ENCODE data around the gene ELP5. TPM values are rescaled to one million over a fixed set of nuclear protein-coding genes. Genes with fewer than 3 reads are reported as not detected.
A peak's percentile ranks its signal among the peaks of the same experiment; 100 is the strongest.

ELP5 gene
- total and polyA plus RNA-seq, 2 donors (not counting 1 experiment from before 2014, with no cell fraction given): 48.0 to 69.9 TPM

DNA sequence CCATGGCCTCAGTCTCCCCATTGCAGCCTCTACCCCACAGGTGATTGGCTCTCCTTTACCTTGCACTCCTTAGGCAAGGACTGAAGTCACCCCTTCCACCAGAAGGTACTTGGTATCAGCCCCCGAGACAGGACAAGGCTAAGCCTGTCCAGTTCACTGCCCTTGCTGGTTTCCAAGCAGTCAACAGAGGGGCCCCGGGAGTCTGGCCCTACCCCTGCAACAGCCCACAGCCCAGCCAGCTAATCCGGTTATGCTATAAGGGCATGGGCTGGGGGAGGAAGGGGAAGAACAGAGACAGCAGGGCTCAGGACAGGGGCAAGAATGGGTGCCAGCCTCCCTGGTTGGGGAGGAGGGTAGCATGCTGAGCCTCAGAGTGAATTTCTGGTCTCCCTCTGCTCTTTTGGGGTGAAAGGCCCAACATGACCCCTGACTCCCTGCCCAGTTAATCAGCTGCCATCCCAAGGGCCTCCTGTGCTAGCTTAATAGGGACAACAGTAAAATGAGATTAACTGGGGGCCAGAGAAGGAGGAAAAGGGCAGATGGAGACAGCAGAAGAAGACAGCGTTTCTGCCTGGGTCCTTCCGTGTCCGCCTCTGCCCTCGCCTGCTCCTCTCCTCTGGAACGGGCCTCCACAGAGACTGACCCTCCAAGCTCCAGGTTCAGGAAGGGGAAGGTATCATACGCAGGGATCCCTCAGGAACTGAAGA, 43.1 kb upstream of the ELP5 start:
- H3K27ac Mint-ChIP-seq: peak overlapping the region; percentile 3

More for the DNA sequence above, 43.1 kb upstream of the ELP5 start:
- Histone ChIP-seq H3K27me3 (replicated peaks in 1 of 4; ENCODE audit: control extremely low read depth in 1 of 4, control insufficient read depth in 3 of 4, insufficient read depth in 4 of 4, low read length in 3 of 4) (peaks cover 0 to 4% (median 0%) of the 10 kb centered on the region in 4 experiments), H3K4me3 (ENCODE audit: control extremely low read depth in 1 of 5, extremely low read depth in 1 of 5, insufficient read depth in 1 of 5, low read depth in 2 of 5, low read length in 4 of 5) (no peak overlapping the region), H3K4me1 (ENCODE audit: control insufficient read depth in 2 of 2, insufficient read depth in 2 of 2, low read length in 2 of 2) (peaks cover 20 to 30% of the 10 kb centered on the region in 2 donors), H3K79me2 (ENCODE audit: control insufficient read depth, insufficient read depth, low read length) (no peaks in the 10 kb centered on the region), H3K27ac (ENCODE audit: low read length in 2 of 2) (no peak overlapping the region), H4K20me1 (ENCODE audit: control insufficient read depth, insufficient read depth, low read length, poor library complexity, severe bottlenecking) (no peaks in the 10 kb centered on the region), H3K36me3 (replicated peaks in 1 of 2; ENCODE audit: control extremely low read depth in 1 of 2, control insufficient read depth in 1 of 2, extremely low read depth in 1 of 2, insufficient read depth in 2 of 2, low read length in 1 of 2) (no peaks in the 10 kb centered on the region), H3K9me3 (ENCODE audit: control extremely low read depth in 1 of 3, control insufficient read depth in 2 of 3, insufficient read depth in 1 of 3, low read length in 2 of 3) (no peaks in the 10 kb centered on the region), H2AFZ (ENCODE audit: insufficient read depth, low read depth, low read length, poor library complexity, severe bottlenecking) (no peak overlapping the region), H3K9ac (ENCODE audit: low read length) (no peak overlapping the region), H3K4me2 (replicated peaks; ENCODE audit: low read depth, low read length, poor library complexity, severe bottlenecking) (no peak overlapping the region)
- 89% methylated on average over 7 of the region's 9 CpGs for WGBS (ENCODE audit: insufficient coverage)
- POLR2A ChIA-PET: no interaction called here
- DNase-seq (no peak), ATAC-seq (ENCODE audit: low read depth) (no peak)
- CTCF ChIA-PET: no interaction called here
- intact Hi-C loops (cut with micrococcal nuclease): no loop called here
- Mint-ChIP-seq H3K27me3 (peaks cover 5% of the 10 kb centered on the region), H3K9me3 (ENCODE audit: insufficient read depth) (no peaks in the 10 kb centered on the region), H3K4me3 (no peak overlapping the region), H3K4me1 (peaks cover 31% of the 10 kb centered on the region)
- TF ChIP-seq CTCF (IDR thresholded peaks at IDR 0.05): no peak
- no peak for TF ChIP-seq EZH2 (IDR thresholded peaks at IDR 0.05; ENCODE audit: borderline replicate concordance, insufficient read depth, low read depth, low read length, poor library complexity, severe bottlenecking)

All from B cell (primary cell).